ENCODE data around the gene ACTR1B. TPM values are rescaled to one million over a fixed set of nuclear protein-coding genes. Genes with fewer than 3 reads are reported as not detected.
"Not testable (repeated sequence)": the region's sequence is repeated elsewhere in the genome, so short reads cannot be mapped to it uniquely, and the experiment has no call there.

The ACTR1B gene
- total and polyA plus RNA-seq, 2 of the 4 experiments (the other 2 are of a cell fraction), result 40.5 to 68.8 TPM

DNA sequence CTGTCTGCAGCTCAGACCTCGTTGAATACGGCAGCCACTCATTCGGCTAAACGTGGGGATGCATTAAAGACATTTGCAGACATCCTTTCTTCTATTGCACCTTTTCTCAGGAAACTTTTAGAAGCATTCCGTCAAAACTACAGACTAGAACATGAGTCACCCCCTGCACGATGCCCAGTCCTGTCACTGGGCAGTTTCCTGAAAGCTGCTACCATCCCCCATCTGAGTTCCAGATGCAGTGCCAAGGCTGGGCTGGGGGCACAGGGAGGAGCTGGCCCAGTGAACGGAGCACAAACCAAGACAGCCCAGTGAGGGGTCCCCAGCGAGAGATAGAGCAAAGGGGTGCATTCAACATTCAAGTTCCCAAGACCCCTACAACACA is 37.8 kb downstream of the ACTR1B start:
- H3K9me1 ChIP-seq (ENCODE audit: insufficient read depth, low read length); H3K4me3 ChIP-seq (ENCODE audit: insufficient read depth, low read depth, low read length); H2AK9ac ChIP-seq (replicated peaks; ENCODE audit: low read depth, low read length, poor library complexity); H2BK5ac ChIP-seq (ENCODE audit: low read depth, low read length, poor library complexity, severe bottlenecking); BruUV-seq (replicated peaks); H2BK20ac ChIP-seq (ENCODE audit: low read depth, low read length); POLR2A ChIA-PET (ENCODE audit: unreplicated experiment); dilution Hi-C loops (cut with HindIII; ENCODE audit: low sequenced_read_pairs, unreplicated experiment); H3K4me1 ChIP-seq (ENCODE audit: control insufficient read depth, insufficient read depth, low read length); H3K27me3 ChIP-seq (ENCODE audit: control insufficient read depth, insufficient read depth, low read length); H3K4me2 ChIP-seq (ENCODE audit: low read depth, low read length); H2AFZ ChIP-seq (replicated peaks; ENCODE audit: low read length, poor library complexity); H4K91ac ChIP-seq (ENCODE audit: insufficient read depth, low read depth, low read length); H3K36me3 ChIP-seq (ENCODE audit: control insufficient read depth, insufficient read depth, low read length); H4K20me1 ChIP-seq (ENCODE audit: insufficient read depth, low read length); H4K8ac ChIP-seq (ENCODE audit: low read depth in 2 of 2, low read length in 2 of 2); intact Hi-C loops (cut with micrococcal nuclease); H3K27ac ChIP-seq (ENCODE audit: insufficient read depth, low read length); H3K18ac ChIP-seq (ENCODE audit: low read depth, low read length); H3K9ac ChIP-seq (ENCODE audit: low read depth, low read length); H2AK5ac ChIP-seq (ENCODE audit: low read depth, low read length); H3K14ac ChIP-seq (replicated peaks; ENCODE audit: low read depth, low read length); H4K5ac ChIP-seq (ENCODE audit: low read depth, low read length); ATAC-seq (ENCODE audit: low read depth); H3K23ac ChIP-seq (ENCODE audit: low read depth, low read length); H3K56ac ChIP-seq (ENCODE audit: extremely low read depth, insufficient read depth, low read length); in situ Hi-C loops (cut with MboI; ENCODE audit: low sequenced_read_pairs); H3K79me1 ChIP-seq (ENCODE audit: low read depth in 1 of 2, low read length in 2 of 2); H3K4ac ChIP-seq (ENCODE audit: low read depth, low read length); H3K9me3 ChIP-seq (ENCODE audit: control insufficient read depth, insufficient read depth, low read length); H2BK15ac ChIP-seq (ENCODE audit: low read depth, low read length); DNase-seq; H2BK120ac ChIP-seq (ENCODE audit: low read depth, low read length); CTCF ChIA-PET: not testable (repeated sequence)
- 20% methylated on average over 2 of the region's 8 CpGs; no CpG with 5 or more reads in 1 of the 2 experiments for WGBS, 2 experiments (ENCODE audit: extremely low coverage in 2 of 2, insufficient read length in 1 of 2)

DNA sequence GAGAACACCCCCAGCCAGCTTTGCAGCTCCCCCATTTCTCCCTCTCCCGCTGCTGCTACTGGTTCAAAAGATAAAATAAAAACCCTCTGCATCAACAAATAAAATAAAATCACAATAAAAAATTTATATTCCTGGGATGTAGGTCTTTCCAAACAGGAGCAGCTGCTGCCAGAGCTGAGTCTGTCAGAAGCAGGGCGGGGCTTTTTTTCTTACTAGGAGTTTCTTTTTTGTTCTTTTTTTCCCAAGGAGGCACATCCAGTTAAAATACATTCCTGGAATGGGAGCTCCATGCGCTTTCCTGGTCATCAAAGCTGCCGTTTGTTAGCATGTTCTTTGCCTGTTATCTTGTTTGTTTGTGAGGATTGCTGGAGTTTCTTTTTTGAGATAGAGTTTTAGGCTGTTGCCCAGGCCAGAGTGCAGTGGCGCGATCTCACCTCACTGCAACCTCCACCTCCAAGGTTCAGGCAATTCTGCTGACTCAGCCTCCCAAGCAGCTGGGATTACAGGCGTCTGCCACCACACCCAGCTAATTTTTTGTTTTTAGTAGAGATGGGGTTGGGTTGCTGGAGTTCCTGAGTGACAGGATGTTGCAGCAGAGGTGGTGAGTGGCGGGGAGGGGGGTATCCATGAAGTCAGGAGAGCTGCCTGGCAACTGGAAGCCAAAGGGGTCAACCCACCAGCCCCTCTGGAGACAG is 38.3 kb downstream of the ACTR1B start:
- WGBS, 2 experiments (ENCODE audit: extremely low coverage in 2 of 2, insufficient read length in 1 of 2), result no CpG with 5 or more reads among the region's 8 CpGs

More for the DNA sequence above, 38.3 kb downstream of the ACTR1B start:
- H3K18ac ChIP-seq (ENCODE audit: low read depth, low read length); CTCF ChIA-PET; H2BK5ac ChIP-seq (ENCODE audit: low read depth, low read length, poor library complexity, severe bottlenecking); H4K91ac ChIP-seq (ENCODE audit: insufficient read depth, low read depth, low read length); H2BK120ac ChIP-seq (ENCODE audit: low read depth, low read length); H4K20me1 ChIP-seq (ENCODE audit: insufficient read depth, low read length); H4K8ac ChIP-seq (ENCODE audit: low read depth in 2 of 2, low read length in 2 of 2); H3K79me1 ChIP-seq (ENCODE audit: low read depth in 1 of 2, low read length in 2 of 2); H2BK20ac ChIP-seq (ENCODE audit: low read depth, low read length); H2AK9ac ChIP-seq (replicated peaks; ENCODE audit: low read depth, low read length, poor library complexity); H3K27me3 ChIP-seq (ENCODE audit: control insufficient read depth, insufficient read depth, low read length); H3K14ac ChIP-seq (replicated peaks; ENCODE audit: low read depth, low read length); H3K56ac ChIP-seq (ENCODE audit: extremely low read depth, insufficient read depth, low read length); H2BK15ac ChIP-seq (ENCODE audit: low read depth, low read length); H3K9me3 ChIP-seq (ENCODE audit: control insufficient read depth, insufficient read depth, low read length); H3K4me3 ChIP-seq (ENCODE audit: insufficient read depth, low read depth, low read length); dilution Hi-C loops (cut with HindIII; ENCODE audit: low sequenced_read_pairs, unreplicated experiment); DNase-seq; POLR2A ChIA-PET (ENCODE audit: unreplicated experiment); H3K36me3 ChIP-seq (ENCODE audit: control insufficient read depth, insufficient read depth, low read length); H2AK5ac ChIP-seq (ENCODE audit: low read depth, low read length); H4K5ac ChIP-seq (ENCODE audit: low read depth, low read length); H3K9me1 ChIP-seq (ENCODE audit: insufficient read depth, low read length); ATAC-seq (ENCODE audit: low read depth); H3K27ac ChIP-seq (ENCODE audit: insufficient read depth, low read length); H3K4me1 ChIP-seq (ENCODE audit: control insufficient read depth, insufficient read depth, low read length); H3K23ac ChIP-seq (ENCODE audit: low read depth, low read length); BruUV-seq (replicated peaks); H3K4me2 ChIP-seq (ENCODE audit: low read depth, low read length); intact Hi-C loops (cut with micrococcal nuclease); H3K4ac ChIP-seq (ENCODE audit: low read depth, low read length); H2AFZ ChIP-seq (replicated peaks; ENCODE audit: low read length, poor library complexity); H3K9ac ChIP-seq (ENCODE audit: low read depth, low read length); in situ Hi-C loops (cut with MboI; ENCODE audit: low sequenced_read_pairs): not testable (repeated sequence)
